GM12891 (cell line): ENCODE measurements around the gene GRPEL1.
"Not testable (repeated sequence)": the region's sequence is repeated elsewhere in the genome, so short reads cannot be mapped to it uniquely, and the experiment has no call there.

Source experiments
- DNase-seq: peaks from one replicate; pipeline ENCODE4 v3.0.0; 2011; ENCODE audit warnings: low spot score; ENCODE audit not compliant: insufficient read length
- FAIRE-seq: peaks from 2 replicates; lab custom pipeline; 2011; peaks lifted over from hg19 to GRCh38; lab: Jason Lieb, UNC
- PAX5 ChIP-seq: IDR thresholded peaks from 2 replicates; pipeline ENCODE4 v1.6.1; 2011; ENCODE audit warnings: low read length, moderate library complexity, mild to moderate bottlenecking; ENCODE audit not compliant: insufficient read depth, severe bottlenecking
- POLR2A ChIP-seq: IDR thresholded peaks from 2 replicates; pipeline ENCODE4 v1.6.1; 2011; ENCODE audit warnings: low read depth, low read length, control low read depth
- POLR2AphosphoS5 ChIP-seq: IDR thresholded peaks from 2 replicates; pipeline ENCODE4 v1.6.1; 2011; ENCODE audit warnings: low read depth, low read length, control low read depth
- POU2F2 ChIP-seq: IDR thresholded peaks from 2 replicates; pipeline ENCODE4 v1.6.1; 2011; ENCODE audit warnings: low read depth, mild to moderate bottlenecking, control low read depth, low read length, moderate library complexity
- SPI1 ChIP-seq: IDR thresholded peaks from 2 replicates; pipeline ENCODE4 v1.6.1; 2011; ENCODE audit warnings: low read depth, low read length, control low read depth
- TAF1 ChIP-seq: IDR thresholded peaks from 2 replicates; pipeline ENCODE4 v1.6.1; 2011; ENCODE audit warnings: low read depth, low read length, control low read depth

The GRPEL1 gene

GRCh38 chr4:7096236-7096635 lies 28.4 kb upstream of the GRPEL1 start:
- FAIRE-seq (no peak), DNase-seq (no peak)
- TF ChIP-seq TAF1 (no peak), PAX5 (no peak), SPI1 (no peak), POU2F2 (no peak), POLR2AphosphoS5 (no peak), POLR2A (no peak)

GRCh38 chr4:7095611-7096155 lies 27.8 kb upstream of the GRPEL1 start:
- no peak for FAIRE-seq
- no peak for TF ChIP-seq SPI1
- no peak for TF ChIP-seq POLR2AphosphoS5
- no peak for TF ChIP-seq TAF1
- no peak for TF ChIP-seq PAX5
- TF ChIP-seq POLR2A = no peak
- TF ChIP-seq POU2F2 = no peak
- no peak for DNase-seq

GRCh38 chr4:7094916-7095315 lies 27.1 kb upstream of the GRPEL1 start:
- DNase-seq (no peak), FAIRE-seq (no peak)
- no peak for TF ChIP-seq POU2F2
- TF ChIP-seq PAX5 = no peak
- TF ChIP-seq POLR2AphosphoS5 = no peak
- no peak for TF ChIP-seq SPI1
- TF ChIP-seq POLR2A = no peak
- no peak for TF ChIP-seq TAF1

- DNase-seq (no peak), FAIRE-seq (no peak)
- TF ChIP-seq POLR2AphosphoS5 (no peak), SPI1 (no peak), POU2F2 (no peak), PAX5 (no peak), TAF1 (no peak), POLR2A (no peak)
Measured at GRCh38 chr4:7092026-7092425, 24.2 kb upstream of the GRPEL1 start.

- FAIRE-seq (no peak), DNase-seq (no peak)
- TF ChIP-seq POLR2AphosphoS5 (no peak), POLR2A (no peak), POU2F2 (no peak), PAX5 (no peak), TAF1 (no peak)
Measured at GRCh38 chr4:7089213-7089986, 21.5 kb upstream of the GRPEL1 start.

GRCh38 chr4:7087036-7087435 lies 19.2 kb upstream of the GRPEL1 start:
- DNase-seq (no peak), FAIRE-seq (no peak)
- TF ChIP-seq TAF1 (no peak), POU2F2 (no peak), POLR2AphosphoS5 (no peak), PAX5 (no peak), SPI1 (no peak), POLR2A (no peak)

GRCh38 chr4:7086384-7086783 lies 18.5 kb upstream of the GRPEL1 start:
- TF ChIP-seq POLR2A (no peak), POU2F2 (no peak), TAF1 (no peak), SPI1 (no peak), POLR2AphosphoS5 (no peak), PAX5 (no peak)
- no peak for DNase-seq
- no peak for FAIRE-seq

- not testable (repeated sequence) for DNase-seq, FAIRE-seq
Measured at GRCh38 chr4:7084564-7084961, 16.7 kb upstream of the GRPEL1 start.

- DNase-seq = no peak
- TF ChIP-seq SPI1 = no peak
- no peak for TF ChIP-seq TAF1
- no peak for TF ChIP-seq POLR2A
- no peak for TF ChIP-seq POU2F2
- no peak for TF ChIP-seq POLR2AphosphoS5
- no peak for FAIRE-seq
Measured at GRCh38 chr4:7083597-7084563, 16.0 kb upstream of the GRPEL1 start.

- FAIRE-seq, DNase-seq: not testable (repeated sequence)
Measured at GRCh38 chr4:7079909-7080308, 12.0 kb upstream of the GRPEL1 start.

GRCh38 chr4:7079483-7079882 lies 11.6 kb upstream of the GRPEL1 start:
- DNase-seq, FAIRE-seq: not testable (repeated sequence)
